CD4-positive, alpha-beta T cell treated with Interleukin-17A for 4 hours (primary cell): ENCODE data around the gene CCDC180.
"Not testable (repeated sequence)": the region's sequence is repeated elsewhere in the genome, so short reads cannot be mapped to it uniquely, and the experiment has no call there.

Experiments
- DNase-seq: peaks from one replicate; pipeline ENCODE4 v3.0.0-alpha.2; 2020; ENCODE audit warnings: mixed read lengths

Gene CCDC180

GRCh38 chr9:97311798-97312500 lies 4.5 kb downstream of the CCDC180 start:
- DNase-seq = no peak

- no peak for DNase-seq
Observed at GRCh38 chr9:97312556-97312955, 5.1 kb downstream of the CCDC180 start.

GRCh38 chr9:97313243-97313642 lies 5.8 kb downstream of the CCDC180 start:
- DNase-seq = no peak

GRCh38 chr9:97313746-97314145 lies 6.3 kb downstream of the CCDC180 start:
- DNase-seq = no peak

GRCh38 chr9:97314503-97314902 lies 7.0 kb downstream of the CCDC180 start:
- no peak for DNase-seq

GRCh38 chr9:97315550-97315949 lies 8.1 kb downstream of the CCDC180 start:
- DNase-seq = no peak

GRCh38 chr9:97316904-97317303 lies 9.4 kb downstream of the CCDC180 start:
- no peak for DNase-seq

- no peak for DNase-seq
Observed at GRCh38 chr9:97318433-97318832, 11.0 kb downstream of the CCDC180 start.

GRCh38 chr9:97319395-97319794 lies 11.9 kb downstream of the CCDC180 start:
- DNase-seq = no peak

- DNase-seq = no peak
Observed at GRCh38 chr9:97320080-97320642, 12.7 kb downstream of the CCDC180 start.

- no peak for DNase-seq
Observed at GRCh38 chr9:97321251-97321650, 13.8 kb downstream of the CCDC180 start.

GRCh38 chr9:97321691-97322090 lies 14.2 kb downstream of the CCDC180 start:
- DNase-seq = no peak

- no peak for DNase-seq
Observed at GRCh38 chr9:97322105-97322504, 14.6 kb downstream of the CCDC180 start.

GRCh38 chr9:97324954-97325353 lies 17.5 kb downstream of the CCDC180 start:
- DNase-seq = no peak

GRCh38 chr9:97327562-97327961 lies 20.1 kb downstream of the CCDC180 start:
- no peak for DNase-seq

GRCh38 chr9:97332993-97333392 lies 25.5 kb downstream of the CCDC180 start:
- DNase-seq = no peak

- not testable (repeated sequence) for DNase-seq
Observed at GRCh38 chr9:97335622-97336021, 28.2 kb downstream of the CCDC180 start.

GRCh38 chr9:97348871-97349270 lies 41.4 kb downstream of the CCDC180 start:
- no peak for DNase-seq

GRCh38 chr9:97349400-97349799 lies 41.9 kb downstream of the CCDC180 start:
- no peak for DNase-seq

- no peak for DNase-seq
Observed at GRCh38 chr9:97354637-97355036, 47.2 kb downstream of the CCDC180 start.

GRCh38 chr9:97357056-97357455 lies 49.6 kb downstream of the CCDC180 start:
- DNase-seq = no peak
